ENCODE data around the gene ATAD5. TPM values are rescaled to one million over a fixed set of nuclear protein-coding genes. Genes with fewer than 3 reads are reported as not detected.

Gene ATAD5
- polyA plus RNA-seq, 1 experiment: 0.42 TPM

GRCh38 chr17:30838202-30838807, 6.5 kb downstream of the ATAD5 start:
- no peak for TF ChIP-seq CTCF (IDR thresholded peaks at IDR 0.05; ENCODE audit: insufficient read depth, low read depth, low read length)
- Histone ChIP-seq H3K36me3 (ENCODE audit: control insufficient read depth, insufficient read depth, low read length) (no peaks in the 10 kb centered on the region), H3K4me3 (ENCODE audit: low read depth, low read length) (no peak overlapping the region), H3K27me3 (ENCODE audit: control insufficient read depth, insufficient read depth, low read length) (no peaks in the 10 kb centered on the region)
- ChIA-PET CTCF (interaction anchor here (0.6 kb wide), 2 partner anchors 21 to 714 kb away, joined by 3 read pairs; no protein-coding TSS in a partner anchor), POLR2A (no interaction called here)
- no peak for DNase-seq (ENCODE audit: low read depth)

- no peak for DNase-seq (ENCODE audit: low read depth)
- TF ChIP-seq CTCF (IDR thresholded peaks at IDR 0.05; ENCODE audit: insufficient read depth, low read depth, low read length): no peak
- H3K4me3 ChIP-seq (ENCODE audit: low read depth, low read length): no peak overlapping the region
- no peaks in the 10 kb centered on the region for H3K36me3 ChIP-seq (ENCODE audit: control insufficient read depth, insufficient read depth, low read length)
- ChIA-PET POLR2A (no interaction called here), CTCF (no interaction called here)
- H3K27me3 ChIP-seq (ENCODE audit: control insufficient read depth, insufficient read depth, low read length): no peaks in the 10 kb centered on the region
Measured at GRCh38 chr17:30840771-30841170, 9.0 kb downstream of the ATAD5 start.

GRCh38 chr17:30848021-30848420, 16.3 kb downstream of the ATAD5 start:
- Histone ChIP-seq H3K4me3 (ENCODE audit: low read depth, low read length) (no peak overlapping the region), H3K36me3 (ENCODE audit: control insufficient read depth, insufficient read depth, low read length) (no peaks in the 10 kb centered on the region; the same call in 1 of the 2 replicates), H3K27me3 (ENCODE audit: control insufficient read depth, insufficient read depth, low read length) (no peaks in the 10 kb centered on the region)
- ChIA-PET CTCF (interaction anchor here (0.7 kb wide), 1 partner anchor 83 kb away, joined by 3 read pairs; no protein-coding TSS in a partner anchor), POLR2A (no interaction called here)
- DNase-seq (ENCODE audit: low read depth): no peak
- no peak for TF ChIP-seq CTCF (IDR thresholded peaks at IDR 0.05; ENCODE audit: insufficient read depth, low read depth, low read length)

GRCh38 chr17:30854146-30854545, 22.4 kb downstream of the ATAD5 start:
- POLR2A ChIA-PET: no interaction called here

More at GRCh38 chr17:30854146-30854545, 22.4 kb downstream of the ATAD5 start:
- CTCF ChIA-PET: interaction anchor here (0.6 to 1.0 kb wide), 2 partner anchors 28 to 43 kb away, joined by 3 read pairs; no protein-coding TSS in a partner anchor
- no peak for DNase-seq (ENCODE audit: low read depth)
- Histone ChIP-seq H3K4me3 (ENCODE audit: low read depth, low read length) (no peak overlapping the region), H3K36me3 (ENCODE audit: control insufficient read depth, insufficient read depth, low read length) (no peaks in the 10 kb centered on the region), H3K27me3 (ENCODE audit: control insufficient read depth, insufficient read depth, low read length) (no peaks in the 10 kb centered on the region)
- TF ChIP-seq CTCF (IDR thresholded peaks at IDR 0.05; ENCODE audit: insufficient read depth, low read depth, low read length): no peak

All from BJ (cell line).